GM12878 (cell line): Measurements from ENCODE around the gene SLC2A9. TPM values are rescaled to one million over a fixed set of nuclear protein-coding genes. Genes with fewer than 3 reads are reported as not detected.

Experiments used
- CEBPB ChIP-seq, 2 experiments: fragments of 150-350 bp in 1 of 2; IDR thresholded peaks; 2 replicates each; pipeline ENCODE4 v1.6.1; 2012 to 2014; ENCODE audit warnings: low read depth in 2 of 2, low read length in 2 of 2, borderline replicate concordance in 1 of 2, inconsistent platforms in 1 of 2
- FOS ChIP-seq: IDR thresholded peaks from 3 replicates; pipeline ENCODE4 v1.6.1; 2011; ENCODE audit warnings: borderline replicate concordance; ENCODE audit not compliant: insufficient read length; ENCODE audit errors: extremely low read depth
- GABPA ChIP-seq: IDR thresholded peaks from 2 replicates; pipeline ENCODE4 v1.6.1; 2014; ENCODE audit warnings: antibody characterized with exemption, low read depth, mild to moderate bottlenecking, inconsistent platforms
- IKZF1 ChIP-seq: fragments of 450-650 bp; conservative IDR thresholded peaks from 2 replicates; pipeline ENCODE4 v1.6.1; 2017; ENCODE audit warnings: antibody characterized with exemption, mild to moderate bottlenecking
- PAX5 ChIP-seq: IDR thresholded peaks from 2 replicates; pipeline ENCODE4 v1.6.1; 2011; ENCODE audit warnings: low read depth, low read length, borderline replicate concordance
- PML ChIP-seq: IDR thresholded peaks from 2 replicates; pipeline ENCODE4 v1.6.1; 2012; ENCODE audit warnings: low read length, inconsistent platforms
- SRF ChIP-seq, 2 experiments: IDR thresholded peaks; 2 replicates each; pipeline ENCODE4 v1.6.1; 2011; ENCODE audit warnings: low read depth in 2 of 2, low read length in 2 of 2, mild to moderate bottlenecking in 1 of 2, moderate library complexity in 1 of 2
- TCF7 ChIP-seq: IDR thresholded peaks from 2 replicates; pipeline ENCODE4 v1.6.1; 2014; ENCODE audit warnings: antibody characterized with exemption, borderline replicate concordance
- USF1 ChIP-seq: IDR thresholded peaks from 2 replicates; pipeline ENCODE4 v1.6.1; 2011; ENCODE audit warnings: borderline replicate concordance, low read depth, mild to moderate bottlenecking, moderate library complexity, mixed read lengths, low read length; ENCODE audit not compliant: insufficient read depth; ENCODE audit errors: extremely low read length
- ZSCAN29 ChIP-seq: fragments of 450-650 bp; IDR thresholded peaks from 2 replicates; pipeline ENCODE4 v1.6.1; 2017; ENCODE audit warnings: mild to moderate bottlenecking, moderate library complexity
- polyA plus RNA-seq, 11 experiments: library from polyadenylated mRNA; depleted of rRNA in 4 of 11; unstranded in 6 of 11; stranded (reverse) in 5 of 11; fragments of >200 nt; fragmentation: Nextera tagmentation in 4 of 11; fragmentation: Illumina TruSeq in 1 of 11; extraction: Ambion mirVana in 4 of 11; extraction: Trizol in 1 of 11; gene quantifications; 1 replicate in 1 of 11; 2 replicates in 10 of 11; pipeline versions ENCODE4 v1.2.1 to v1.2.3, GENCODE V29; 2011 to 2016; ENCODE audit warnings: inconsistent platforms in 2 of 11, missing spikeins in 2 of 11, low read depth in 1 of 11
- total RNA-seq, 4 experiments: library from RNA; depleted of rRNA in 3 of 4; stranded (reverse); fragments of >200 nt in 3 of 4; fragmentation: Illumina TruSeq in 1 of 4; extraction: Trizol in 1 of 4; gene quantifications; 2 replicates each; pipeline versions ENCODE4 v1.2.1 to v1.2.3, GENCODE V29; 2013 to 2021
- TF ChIP-seq, protein P1 (sequence below): fragments of 450-650 bp; IDR thresholded peaks from 2 replicates; pipeline ENCODE4 v1.6.1; 2017; ENCODE audit warnings: mild to moderate bottlenecking, low read depth, inconsistent platforms; ENCODE audit not compliant: poor library complexity, severe bottlenecking

SLC2A9 gene
- total and polyA plus RNA-seq, 10 of the 15 experiments (the other 5 are each of a cell fraction or from before 2014, with no cell fraction given), result 0.28 to 2.8 (median 1.2) TPM

GRCh38 chr4:9964879-9965278 lies 56.4 kb downstream of the SLC2A9 start (continued):
- TF ChIP-seq FOS (no peak), CEBPB (IDR thresholded peaks at IDR 0.05; ENCODE audit: borderline replicate concordance in 1 of 2, low read depth in 2 of 2, low read length in 2 of 2) (no peak), GABPA (no peak), TCF7 (no peak), PML (no peak), USF1 (no peak), ZSCAN29 (no peak), SRF (IDR thresholded peaks at IDR 0.05; ENCODE audit: low read depth in 2 of 2, low read length in 2 of 2) (no peak), PAX5 (no peak), IKZF1 (peak; percentile 37; the same call in 1 of the 2 replicates)
- TF ChIP-seq, protein P1, sequence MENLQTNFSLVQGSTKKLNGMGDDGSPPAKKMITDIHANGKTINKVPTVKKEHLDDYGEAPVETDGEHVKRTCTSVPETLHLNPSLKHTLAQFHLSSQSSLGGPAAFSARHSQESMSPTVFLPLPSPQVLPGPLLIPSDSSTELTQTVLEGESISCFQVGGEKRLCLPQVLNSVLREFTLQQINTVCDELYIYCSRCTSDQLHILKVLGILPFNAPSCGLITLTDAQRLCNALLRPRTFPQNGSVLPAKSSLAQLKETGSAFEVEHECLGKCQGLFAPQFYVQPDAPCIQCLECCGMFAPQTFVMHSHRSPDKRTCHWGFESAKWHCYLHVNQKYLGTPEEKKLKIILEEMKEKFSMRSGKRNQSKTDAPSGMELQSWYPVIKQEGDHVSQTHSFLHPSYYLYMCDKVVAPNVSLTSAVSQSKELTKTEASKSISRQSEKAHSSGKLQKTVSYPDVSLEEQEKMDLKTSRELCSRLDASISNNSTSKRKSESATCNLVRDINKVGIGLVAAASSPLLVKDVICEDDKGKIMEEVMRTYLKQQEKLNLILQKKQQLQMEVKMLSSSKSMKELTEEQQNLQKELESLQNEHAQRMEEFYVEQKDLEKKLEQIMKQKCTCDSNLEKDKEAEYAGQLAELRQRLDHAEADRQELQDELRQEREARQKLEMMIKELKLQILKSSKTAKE, result no peak
